Measurements from ENCODE around the gene TBL1X.

DNA sequence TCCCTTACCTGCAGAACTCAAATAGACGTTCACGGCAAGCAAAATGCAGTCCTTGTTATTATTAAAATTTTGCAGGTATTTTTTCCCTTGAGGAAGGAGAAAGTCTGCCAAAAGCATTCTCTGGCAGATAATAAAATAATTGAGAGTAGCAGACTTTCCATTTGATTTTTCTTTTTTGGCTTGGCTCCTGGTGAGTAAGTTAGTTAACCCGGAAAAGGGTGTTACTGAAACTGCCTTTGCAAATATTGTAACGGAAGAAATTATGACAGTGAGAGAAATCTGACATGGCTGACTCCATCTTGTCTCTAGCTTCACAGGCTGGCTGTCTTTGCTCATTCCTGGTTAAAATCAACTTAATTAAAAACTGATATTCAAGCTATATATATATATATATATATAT lies 200.3 kb downstream of the TBL1X start:
- TF ChIP-seq CTCF (conservative IDR thresholded peaks at IDR 0.05) (no peak), EZH2 (IDR thresholded peaks at IDR 0.05; ENCODE audit: low read depth) (no peak)

Measured in PC-9 (cell line).